Measurements from ENCODE around the gene RRBP1.

- no peak for TF ChIP-seq CTCF (IDR thresholded peaks at IDR 0.05)
- no peak for TF ChIP-seq POLR2A (IDR thresholded peaks at IDR 0.05)
Measured at GRCh38 chr20:17688965-17689364, 6.9 kb upstream of the RRBP1 start.

Measured in lower leg skin (tissue), 3 donors.